ENCODE data around the gene PNPLA7. TPM values are rescaled to one million over a fixed set of nuclear protein-coding genes. Genes with fewer than 3 reads are reported as not detected.
"Not testable (repeated sequence)": the region's sequence is repeated elsewhere in the genome, so short reads cannot be mapped to it uniquely, and the experiment has no call there.

Gene PNPLA7
- total RNA-seq, 3 donors from 2014 or later (not counting 1 experiment from before 2014, with no cell fraction given), result 4.3 to 6.4 (median 4.9) TPM

DNA sequence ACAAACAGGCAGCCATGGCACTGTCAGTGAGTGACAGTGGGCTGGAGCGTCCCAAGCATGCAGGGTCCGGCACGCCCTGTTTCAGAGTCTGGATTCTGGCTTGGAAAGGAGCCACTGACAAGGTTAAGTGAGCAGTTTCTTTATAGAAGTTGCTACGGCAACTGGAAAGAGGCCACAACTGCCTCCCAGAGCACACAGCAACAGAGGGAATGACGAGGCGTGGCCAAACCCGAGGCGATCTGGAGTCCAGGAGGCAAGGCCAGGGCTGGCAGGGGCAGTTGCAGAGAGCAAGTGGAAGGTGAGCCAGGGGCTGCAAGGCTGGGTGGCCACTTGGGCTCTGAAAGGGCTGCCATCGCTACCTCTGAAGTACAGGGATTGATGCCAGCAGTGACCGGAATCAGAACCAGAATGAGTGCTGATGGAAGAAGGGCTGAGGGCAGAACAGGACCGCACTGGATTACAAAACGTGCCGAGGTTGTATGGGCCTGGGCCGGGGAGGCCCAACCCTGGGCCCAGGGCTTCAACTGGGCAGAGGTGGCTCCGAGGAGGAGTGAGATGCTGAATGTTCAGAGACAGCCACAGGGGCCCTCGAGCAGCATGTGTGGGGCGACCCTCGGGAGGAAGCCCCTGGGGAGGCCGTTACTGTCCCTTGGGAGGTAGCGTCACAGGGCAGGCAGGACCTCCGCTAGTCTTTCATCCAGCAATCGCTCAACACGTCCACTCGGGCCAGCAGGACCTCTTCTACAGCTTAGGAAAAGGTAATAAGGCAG lies 6.1 kb upstream of the PNPLA7 start:
- no peak overlapping the region for H3K4me3 ChIP-seq (ENCODE audit: low read length)
- no peak overlapping the region for H3K27ac Mint-ChIP-seq
- H3K4me1 Mint-ChIP-seq, result peaks cover 6 to 12% of the 10 kb centered on the region in 2 donors
- no peaks in the 10 kb centered on the region for H3K9me3 Mint-ChIP-seq
- DNase-seq, result no peak
- peaks cover 7% of the 10 kb centered on the region for H3K4me1 ChIP-seq (ENCODE audit: control insufficient read depth, insufficient read depth, low read length)
- no peak overlapping the region for H3K27ac ChIP-seq (ENCODE audit: low read length)
- H3K36me3 ChIP-seq (ENCODE audit: control insufficient read depth, insufficient read depth, low read length), result peaks cover 21% of the 10 kb centered on the region
- no peaks in the 10 kb centered on the region for H3K9me3 ChIP-seq (ENCODE audit: control insufficient read depth, insufficient read depth, low read length)
- intact Hi-C loops (cut with micrococcal nuclease), result no loop called here
- ATAC-seq, result no peak
- WGBS (ENCODE audit: insufficient coverage), result 94% methylated on average over 24 of the region's 24 CpGs
- TF ChIP-seq, protein P1, sequence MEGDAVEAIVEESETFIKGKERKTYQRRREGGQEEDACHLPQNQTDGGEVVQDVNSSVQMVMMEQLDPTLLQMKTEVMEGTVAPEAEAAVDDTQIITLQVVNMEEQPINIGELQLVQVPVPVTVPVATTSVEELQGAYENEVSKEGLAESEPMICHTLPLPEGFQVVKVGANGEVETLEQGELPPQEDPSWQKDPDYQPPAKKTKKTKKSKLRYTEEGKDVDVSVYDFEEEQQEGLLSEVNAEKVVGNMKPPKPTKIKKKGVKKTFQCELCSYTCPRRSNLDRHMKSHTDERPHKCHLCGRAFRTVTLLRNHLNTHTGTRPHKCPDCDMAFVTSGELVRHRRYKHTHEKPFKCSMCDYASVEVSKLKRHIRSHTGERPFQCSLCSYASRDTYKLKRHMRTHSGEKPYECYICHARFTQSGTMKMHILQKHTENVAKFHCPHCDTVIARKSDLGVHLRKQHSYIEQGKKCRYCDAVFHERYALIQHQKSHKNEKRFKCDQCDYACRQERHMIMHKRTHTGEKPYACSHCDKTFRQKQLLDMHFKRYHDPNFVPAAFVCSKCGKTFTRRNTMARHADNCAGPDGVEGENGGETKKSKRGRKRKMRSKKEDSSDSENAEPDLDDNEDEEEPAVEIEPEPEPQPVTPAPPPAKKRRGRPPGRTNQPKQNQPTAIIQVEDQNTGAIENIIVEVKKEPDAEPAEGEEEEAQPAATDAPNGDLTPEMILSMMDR (IDR thresholded peaks at IDR 0.05), result no peak
- H3K4me3 Mint-ChIP-seq, result no peak overlapping the region
- no peaks in the 10 kb centered on the region for H3K27me3 ChIP-seq (ENCODE audit: control insufficient read depth, insufficient read depth, low read length)
- H3K36me3 Mint-ChIP-seq, result peaks cover 7% of the 10 kb centered on the region
- H3K27me3 Mint-ChIP-seq (ENCODE audit: low read depth in 2 of 2), result no peaks in the 10 kb centered on the region

DNA sequence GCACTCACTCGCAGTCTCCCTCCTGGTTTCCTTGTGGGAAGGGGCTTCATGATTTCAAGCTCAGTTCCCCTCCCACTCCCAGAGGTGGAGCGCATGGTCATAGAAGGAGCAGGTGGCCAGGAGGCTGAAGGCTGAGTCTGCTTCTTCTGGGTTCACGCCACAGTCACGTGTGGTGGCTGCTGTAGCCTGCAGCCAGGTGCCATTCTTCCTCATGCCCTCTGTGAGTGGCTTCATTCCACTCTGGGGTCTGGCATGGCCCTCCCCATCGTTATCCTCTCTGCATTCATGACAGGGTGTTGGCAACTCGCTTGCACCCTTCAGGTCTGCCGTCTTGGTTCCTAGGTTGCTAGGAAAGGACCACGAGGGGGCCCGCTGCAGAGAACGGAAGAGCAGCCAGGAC lies 5.0 kb upstream of the PNPLA7 start:
- DNase-seq, result no peak
- Mint-ChIP-seq H3K27me3 (ENCODE audit: low read depth in 2 of 2) (no peaks in the 10 kb centered on the region), H3K27ac (no peak overlapping the region), H3K4me3 (no peak overlapping the region), H3K9me3 (no peaks in the 10 kb centered on the region), H3K4me1 (peaks cover 10 to 14% of the 10 kb centered on the region in 2 donors), H3K36me3 (peaks cover 7% of the 10 kb centered on the region)
- H3K27me3 ChIP-seq (ENCODE audit: control insufficient read depth, insufficient read depth, low read length), result no peaks in the 10 kb centered on the region
- no peak for ATAC-seq
- 90% methylated on average over 10 of the region's 10 CpGs for WGBS (ENCODE audit: insufficient coverage)
- H3K9me3 ChIP-seq (ENCODE audit: control insufficient read depth, insufficient read depth, low read length), result no peaks in the 10 kb centered on the region
- peaks cover 21% of the 10 kb centered on the region for H3K36me3 ChIP-seq (ENCODE audit: control insufficient read depth, insufficient read depth, low read length)
- H3K4me3 ChIP-seq (ENCODE audit: low read length), result no peak overlapping the region
- H3K4me1 ChIP-seq (ENCODE audit: control insufficient read depth, insufficient read depth, low read length), result peaks cover 9% of the 10 kb centered on the region
- intact Hi-C loops (cut with micrococcal nuclease), result no loop called here
- no peak overlapping the region for H3K27ac ChIP-seq (ENCODE audit: low read length)
- TF ChIP-seq, protein P1 (IDR thresholded peaks at IDR 0.05), result no peak

DNA sequence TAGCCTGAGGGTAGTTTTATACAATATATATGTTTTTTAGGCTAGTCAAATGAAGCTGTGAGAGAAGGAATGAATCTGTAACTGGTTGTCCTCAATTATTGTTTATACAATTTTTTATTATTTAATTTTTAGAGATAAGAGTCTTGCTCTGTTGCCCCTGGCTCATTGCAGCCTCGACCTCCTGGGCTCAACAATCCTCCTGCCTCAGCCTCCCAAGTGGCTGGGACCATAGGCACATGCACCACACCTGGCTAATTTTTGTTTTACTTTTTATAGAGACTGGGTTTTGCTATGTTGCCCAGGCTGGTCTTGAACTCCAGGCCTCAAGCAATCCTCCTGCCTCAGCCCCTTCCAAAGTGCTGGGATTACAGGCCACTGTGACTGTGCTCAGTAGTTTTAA lies 4.1 kb upstream of the PNPLA7 start:
- peaks cover 7% of the 10 kb centered on the region for H3K36me3 Mint-ChIP-seq
- Histone ChIP-seq H3K4me1 (ENCODE audit: control insufficient read depth, insufficient read depth, low read length) (peaks cover 16% of the 10 kb centered on the region), H3K27me3 (ENCODE audit: control insufficient read depth, insufficient read depth, low read length) (no peaks in the 10 kb centered on the region), H3K27ac (ENCODE audit: low read length) (no peak overlapping the region), H3K36me3 (ENCODE audit: control insufficient read depth, insufficient read depth, low read length) (peaks cover 21% of the 10 kb centered on the region), H3K4me3 (ENCODE audit: low read length) (no peak overlapping the region), H3K9me3 (ENCODE audit: control insufficient read depth, insufficient read depth, low read length) (no peaks in the 10 kb centered on the region)
- intact Hi-C loops (cut with micrococcal nuclease), result no loop called here
- no peaks in the 10 kb centered on the region for H3K27me3 Mint-ChIP-seq (ENCODE audit: low read depth in 2 of 2)
- TF ChIP-seq, protein P1 (IDR thresholded peaks at IDR 0.05), result no peak
- H3K27ac Mint-ChIP-seq, result no peak overlapping the region
- no peak for DNase-seq
- H3K4me1 Mint-ChIP-seq, result peaks cover 13 to 14% of the 10 kb centered on the region in 2 donors
- ATAC-seq, result no peak
- WGBS (ENCODE audit: insufficient coverage), result no CpG with 5 or more reads among the region's 1 CpG
- H3K9me3 Mint-ChIP-seq, result no peaks in the 10 kb centered on the region
- no peak overlapping the region for H3K4me3 Mint-ChIP-seq

DNA sequence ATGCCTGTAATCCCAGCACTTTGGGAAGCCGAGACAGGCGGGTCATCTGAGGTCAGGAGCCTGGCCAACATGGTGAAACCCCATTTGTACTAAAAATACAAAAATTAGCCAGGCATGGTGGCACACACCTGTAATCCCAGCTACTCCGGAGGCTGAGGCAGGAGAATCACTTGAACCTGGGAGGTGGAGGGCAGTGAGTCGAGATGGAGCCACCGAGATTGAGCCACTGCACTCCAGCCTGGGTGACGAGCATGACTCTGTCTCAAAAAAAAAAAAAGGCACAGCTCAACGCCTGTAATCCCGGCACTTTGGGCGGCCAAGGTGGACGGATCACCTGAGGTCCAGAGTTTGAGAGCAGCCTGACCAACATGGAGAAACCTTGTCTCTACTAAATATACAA lies 3.5 kb upstream of the PNPLA7 start:
- H3K9me3 ChIP-seq (ENCODE audit: control insufficient read depth, insufficient read depth, low read length); H3K9me3 Mint-ChIP-seq; H3K27me3 Mint-ChIP-seq (ENCODE audit: low read depth in 2 of 2); H3K36me3 Mint-ChIP-seq; H3K27ac ChIP-seq (ENCODE audit: low read length); ATAC-seq; H3K27me3 ChIP-seq (ENCODE audit: control insufficient read depth, insufficient read depth, low read length); H3K4me3 ChIP-seq (ENCODE audit: low read length); DNase-seq; H3K4me3 Mint-ChIP-seq; intact Hi-C loops (cut with micrococcal nuclease); H3K27ac Mint-ChIP-seq: not testable (repeated sequence)
- Histone ChIP-seq H3K4me1 (ENCODE audit: control insufficient read depth, insufficient read depth, low read length) (peaks cover 16% of the 10 kb centered on the region), H3K36me3 (ENCODE audit: control insufficient read depth, insufficient read depth, low read length) (peaks cover 21% of the 10 kb centered on the region)
- 94% methylated on average over 10 of the region's 10 CpGs for WGBS (ENCODE audit: insufficient coverage)
- peaks cover 13 to 14% of the 10 kb centered on the region in 2 donors for H3K4me1 Mint-ChIP-seq
